ENCODE data around the gene PIK3AP1.

Gene PIK3AP1

DNA sequence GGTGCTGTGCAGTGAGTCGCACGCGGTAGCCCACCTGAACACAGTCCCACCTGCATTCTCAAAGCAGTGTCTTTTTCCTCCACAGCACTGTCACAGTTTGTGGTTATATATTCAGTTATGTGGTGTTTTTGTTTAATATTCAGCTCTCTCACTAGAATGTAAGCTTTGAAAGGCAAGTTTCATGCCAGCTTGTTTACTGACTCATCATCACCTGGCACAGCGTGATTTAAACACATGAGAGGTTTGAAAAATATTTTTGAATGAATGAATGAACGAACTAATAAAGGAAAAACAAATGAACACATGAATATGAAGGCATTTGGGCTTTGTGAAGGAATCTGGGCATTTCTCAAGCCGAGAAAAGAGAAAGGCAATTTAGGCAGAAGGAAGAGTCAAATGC lies 81.6 kb downstream of the PIK3AP1 start:
- DNase-seq, result no peak

DNA sequence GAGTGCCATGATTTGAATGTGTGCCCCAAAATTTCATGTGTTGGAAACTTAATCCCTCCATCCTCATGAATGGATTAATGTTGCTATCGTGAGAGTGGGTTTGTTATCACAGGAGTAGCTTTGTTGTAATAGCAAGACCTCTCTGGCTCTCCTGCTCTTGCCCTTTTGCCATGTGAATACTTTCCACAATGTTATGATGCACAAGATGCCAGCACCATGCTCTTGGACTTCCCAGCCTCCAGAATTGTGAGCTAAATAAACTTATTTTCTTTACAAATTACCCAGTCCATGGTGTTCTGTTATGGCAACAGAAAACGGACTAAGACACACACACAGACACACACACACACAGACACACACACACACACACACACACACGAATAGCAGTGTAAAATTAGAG lies 82.2 kb downstream of the PIK3AP1 start:
- DNase-seq, result no peak

DNA sequence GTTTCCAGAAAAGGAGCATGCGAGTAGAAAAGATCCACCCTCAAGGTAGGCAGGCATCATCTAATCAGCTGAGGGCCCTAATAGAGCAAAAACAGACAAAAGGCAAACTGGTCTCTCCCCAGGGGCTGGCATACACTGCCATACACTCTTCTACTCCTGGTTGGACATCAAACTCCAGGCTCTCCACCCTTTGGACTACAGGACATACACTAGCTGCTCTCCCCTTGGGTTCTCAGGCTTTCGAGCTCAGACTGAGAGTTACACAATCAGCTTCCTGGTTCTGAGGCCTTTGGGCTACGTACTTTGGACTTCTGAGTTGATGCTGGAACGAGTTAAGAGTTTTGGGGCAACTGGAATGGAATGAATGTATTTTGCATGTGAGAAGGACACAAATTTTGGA lies 82.6 kb downstream of the PIK3AP1 start:
- DNase-seq, result no peak

DNA sequence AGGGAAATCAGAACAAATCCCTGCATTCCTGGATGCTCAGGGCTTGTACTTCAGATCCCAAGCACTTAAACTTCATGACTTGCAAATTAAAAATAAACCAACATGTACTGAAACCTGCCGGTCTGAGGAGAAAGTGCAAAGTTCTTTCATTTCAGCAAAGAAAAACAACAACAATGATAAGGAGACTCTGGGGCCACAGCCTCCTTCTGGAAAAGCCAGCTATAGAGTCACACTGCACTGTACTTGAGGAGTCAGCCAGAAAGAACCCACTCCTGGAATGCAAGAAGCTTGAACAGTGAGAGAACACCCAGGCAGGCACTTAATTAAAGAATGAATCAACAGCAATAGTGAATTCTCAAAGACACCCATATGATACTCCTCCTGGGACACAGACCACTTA lies 83.8 kb downstream of the PIK3AP1 start:
- DNase-seq, result no peak

DNA sequence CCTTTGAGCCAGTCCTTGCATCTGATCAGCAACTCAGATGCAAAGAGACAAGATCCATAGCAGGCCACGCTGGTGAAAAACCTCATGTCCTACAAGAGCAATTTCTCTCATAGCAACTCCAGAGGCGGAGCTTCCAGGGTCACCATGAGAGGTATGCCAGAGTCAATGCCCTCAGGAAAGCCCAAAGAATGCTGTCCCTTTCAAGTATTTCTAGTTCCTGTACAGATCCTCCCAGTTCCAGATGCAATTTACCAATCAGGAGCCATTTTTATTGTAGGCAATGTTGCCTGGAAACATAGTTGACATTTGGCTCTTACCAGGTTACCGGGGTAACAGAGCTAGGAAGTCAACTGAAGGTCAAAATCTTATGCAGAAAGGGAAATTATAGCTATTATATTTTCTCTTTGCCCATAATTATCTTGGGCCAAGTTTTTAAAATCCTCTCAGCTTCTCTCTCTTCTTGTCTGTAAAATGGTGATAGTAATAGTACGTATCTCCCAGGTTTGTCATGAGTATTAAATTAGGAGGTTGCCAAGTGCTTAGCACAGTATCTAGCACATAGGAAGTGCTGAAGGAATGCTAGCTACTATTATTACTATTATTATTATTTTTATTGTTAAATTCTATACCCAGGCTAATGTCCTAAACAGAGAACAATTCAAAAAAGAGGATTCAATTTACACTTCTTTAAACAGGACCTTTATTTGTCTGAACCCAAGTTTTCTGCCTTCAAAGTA lies 87.2 kb downstream of the PIK3AP1 start:
- DNase-seq, result no peak

DNA sequence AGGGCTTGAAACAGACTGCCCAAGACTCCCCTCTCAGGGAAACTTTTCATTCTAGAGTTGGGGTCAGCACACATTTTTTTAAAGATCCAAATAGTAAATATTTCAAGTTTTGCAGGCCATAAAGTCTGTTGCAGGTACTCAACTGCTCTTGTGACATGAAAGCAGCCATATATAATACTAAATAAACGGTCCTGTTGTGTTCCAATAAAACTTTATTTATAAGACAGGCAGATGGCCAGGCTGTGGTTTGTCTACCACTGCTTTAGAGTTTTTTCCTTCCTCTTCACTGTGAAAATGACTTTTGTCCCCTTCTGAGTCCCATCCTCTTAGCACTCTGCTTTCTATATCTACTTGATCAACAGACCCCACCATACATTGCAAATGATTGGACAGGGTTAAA lies 93.0 kb downstream of the PIK3AP1 start:
- no peak for DNase-seq

DNA sequence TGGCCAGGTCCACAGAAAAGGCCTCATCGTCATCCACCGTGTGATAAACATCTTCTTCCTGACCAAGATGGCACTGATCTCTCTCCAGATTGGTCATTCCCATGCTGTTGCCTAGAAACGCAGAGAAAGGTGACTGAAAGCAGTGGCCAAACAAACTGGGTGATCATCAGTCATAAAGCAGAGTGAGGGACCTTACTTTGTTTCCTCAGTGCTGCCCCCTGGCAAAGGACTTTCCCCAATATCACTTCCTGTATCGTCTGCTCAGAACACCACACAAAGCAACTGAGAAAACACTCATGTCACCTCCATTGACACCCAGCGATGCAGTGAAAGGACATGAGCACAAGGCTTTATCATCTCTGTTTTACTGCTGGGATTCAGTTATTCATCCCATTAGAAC lies 93.5 kb downstream of the PIK3AP1 start:
- no peak for DNase-seq

DNA sequence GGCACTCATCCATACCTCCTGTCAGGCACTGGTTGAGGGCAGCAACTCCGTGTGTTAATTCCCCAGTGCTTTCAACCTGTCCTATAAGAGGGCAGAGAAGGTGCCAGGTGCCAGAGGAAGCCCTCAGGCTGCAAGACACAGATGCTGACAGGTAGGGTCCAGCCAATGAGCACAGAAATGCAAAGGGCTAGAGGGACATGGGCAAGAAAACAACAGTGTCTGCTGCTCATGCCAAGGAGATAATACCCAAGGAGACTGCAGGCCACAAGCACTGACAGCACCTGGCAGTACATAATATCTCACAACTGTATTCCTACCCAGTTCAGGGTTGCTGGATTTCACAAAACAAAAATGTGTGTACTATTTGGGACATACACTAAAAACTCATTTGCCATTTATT lies 95.1 kb downstream of the PIK3AP1 start:
- no peak for DNase-seq

DNA sequence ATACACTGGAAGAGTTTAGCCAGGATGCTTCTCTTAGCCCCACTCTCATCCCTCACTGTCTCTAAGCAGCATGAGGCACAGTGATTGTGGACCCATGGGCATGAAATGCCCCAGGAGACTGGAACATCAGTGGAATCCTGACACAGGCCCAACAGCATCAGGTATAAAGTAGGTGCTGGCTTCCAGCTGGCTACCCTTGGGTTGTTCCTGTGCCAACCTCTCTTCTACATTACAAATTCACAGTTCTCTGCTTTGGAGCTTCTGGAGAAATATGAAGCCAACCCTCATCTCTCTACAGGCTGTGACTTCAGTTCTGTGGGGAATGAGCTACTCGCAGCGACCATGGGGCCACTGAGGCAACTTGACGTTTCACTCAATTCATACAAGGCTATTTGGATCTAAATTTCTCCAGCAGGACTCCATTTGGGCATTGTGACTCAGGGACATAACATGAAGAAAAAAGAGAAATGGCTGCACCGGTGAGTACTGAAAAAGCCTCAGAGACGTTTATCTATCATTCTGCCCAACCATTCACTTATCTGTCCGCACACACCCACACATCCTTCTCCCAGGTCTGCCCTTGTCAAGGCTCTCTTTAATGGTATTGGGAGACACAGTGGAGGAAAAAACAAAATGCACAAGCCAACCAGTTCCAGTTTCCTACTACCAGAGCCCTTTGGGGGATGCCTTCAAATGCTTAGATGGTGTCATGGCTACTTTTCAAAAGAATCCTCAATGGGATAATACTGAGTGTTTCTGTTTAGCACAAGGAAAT lies 98.1 kb downstream of the PIK3AP1 start:
- no peak for DNase-seq

DNA sequence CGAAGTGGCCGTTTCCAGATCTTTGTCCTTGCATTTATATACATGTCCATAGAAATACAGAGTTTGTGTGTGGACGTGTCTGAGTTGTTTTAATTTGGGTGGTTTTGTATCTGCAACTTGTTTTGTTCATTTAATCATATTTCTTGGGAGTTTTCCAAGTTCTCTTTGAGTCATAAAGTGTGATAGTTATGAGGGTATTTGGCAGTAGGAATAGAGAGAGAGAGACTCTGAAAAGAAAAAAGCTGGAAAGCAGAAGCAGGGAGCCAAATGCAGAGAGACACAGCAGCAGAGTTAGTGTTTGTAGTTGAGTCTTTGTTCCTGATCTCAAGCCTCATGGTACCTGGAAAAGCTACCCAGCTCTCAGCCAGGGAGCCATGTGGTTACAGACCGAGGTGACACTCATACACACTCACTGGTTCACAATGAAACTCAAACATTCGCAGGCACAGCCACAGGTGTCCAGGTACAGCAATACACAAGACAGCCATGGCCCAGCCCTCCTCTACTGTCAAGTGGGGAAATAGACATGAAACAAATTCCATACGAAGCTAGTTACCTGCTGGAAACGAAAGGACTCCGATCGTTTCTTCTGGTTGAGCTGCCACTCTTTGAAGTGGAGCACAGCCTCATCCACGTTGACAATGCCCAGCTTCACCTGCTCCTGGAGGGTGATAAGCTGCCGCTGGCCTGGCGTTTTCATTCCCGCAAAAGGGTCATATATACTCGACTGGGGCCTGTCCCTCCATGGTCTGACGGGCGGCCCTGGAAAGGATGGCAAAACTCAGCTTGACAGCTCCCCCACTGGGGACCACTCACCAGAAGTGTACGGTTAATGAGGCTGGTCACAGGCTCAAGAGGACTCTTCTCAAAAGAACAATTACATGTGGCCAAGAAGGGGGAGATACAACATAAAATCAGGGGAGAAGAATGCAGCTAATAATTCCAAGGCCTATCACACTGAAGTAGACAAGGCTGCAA lies 100.2 kb downstream of the PIK3AP1 start:
- no peak for DNase-seq

DNA sequence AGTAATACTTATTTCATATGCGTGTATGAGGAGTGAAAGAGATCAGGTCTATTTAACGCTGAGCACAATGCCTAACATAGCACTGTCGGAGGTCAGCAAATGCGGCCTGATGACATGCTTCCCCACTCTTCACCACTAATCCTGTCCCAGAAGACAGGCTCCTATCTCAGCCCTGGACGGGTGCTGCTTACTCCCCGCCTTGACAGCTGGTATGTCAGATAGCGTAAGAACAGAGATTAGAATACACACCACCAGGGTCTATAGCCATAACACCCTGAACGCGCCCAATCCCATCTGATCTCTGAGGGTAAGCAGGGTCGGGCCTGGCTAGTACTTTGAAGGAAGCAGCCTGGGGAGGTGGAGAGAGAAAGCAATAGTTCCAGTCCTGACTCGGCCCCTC lies 101.2 kb downstream of the PIK3AP1 start:
- no peak for DNase-seq

DNA sequence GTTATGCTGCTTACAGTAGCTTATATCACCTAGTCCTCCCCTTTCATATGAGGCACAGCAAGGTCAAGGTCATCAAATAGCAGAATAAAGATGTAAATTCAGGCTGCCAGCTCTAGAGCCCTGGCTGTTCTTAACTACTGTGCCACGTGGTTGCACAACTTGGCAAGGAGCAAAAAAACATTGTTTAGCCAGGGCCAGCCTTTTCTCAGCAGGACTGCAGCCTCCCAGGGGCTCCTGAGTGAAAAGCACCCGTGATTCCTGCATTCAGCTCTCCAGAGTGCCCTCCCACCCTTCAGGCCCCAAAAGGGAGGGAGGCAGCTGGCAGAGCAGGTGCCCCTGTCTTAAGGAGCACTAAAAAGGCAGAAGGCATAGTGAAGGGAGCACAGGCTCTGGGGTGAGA lies 101.7 kb downstream of the PIK3AP1 start:
- no peak for DNase-seq

DNA sequence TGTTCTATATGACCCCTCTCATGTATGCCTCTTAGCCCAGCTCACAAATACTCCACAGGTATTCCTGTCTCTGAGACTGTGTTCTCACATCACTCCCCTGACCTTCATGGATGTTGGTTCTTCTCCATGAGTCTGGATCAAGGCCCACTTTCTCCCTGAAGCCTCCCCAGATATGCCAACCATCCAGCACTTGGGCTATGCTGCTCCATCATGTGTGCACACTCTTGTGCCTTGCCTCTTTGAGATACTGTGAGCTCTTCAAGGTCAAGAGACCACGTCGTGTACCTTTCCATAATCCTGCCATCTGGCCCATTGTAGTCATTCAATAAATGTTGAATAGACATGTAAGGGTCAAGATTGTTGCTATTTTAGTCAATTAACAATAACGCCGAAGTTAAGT lies 103.4 kb downstream of the PIK3AP1 start:
- no peak for DNase-seq

DNA sequence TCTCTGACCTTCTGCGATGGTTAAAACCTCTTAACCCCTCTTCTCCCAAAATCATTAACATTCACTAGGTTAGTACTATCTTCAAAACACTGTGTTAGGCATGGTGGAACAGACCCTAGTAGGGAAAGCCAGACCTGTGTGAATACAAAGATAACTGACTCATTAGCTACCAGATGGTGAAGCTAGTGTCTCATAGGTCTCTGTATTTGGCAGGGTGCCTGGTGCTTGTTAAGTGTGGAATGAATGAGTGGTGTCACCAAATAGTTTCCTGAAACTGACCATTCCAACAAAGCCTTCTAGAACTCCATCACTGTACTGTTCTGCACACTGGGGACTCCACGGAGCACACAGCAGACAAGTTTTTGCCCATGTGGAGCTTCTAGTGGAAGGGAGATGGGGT lies 105.8 kb downstream of the PIK3AP1 start:
- DNase-seq, result no peak

DNA sequence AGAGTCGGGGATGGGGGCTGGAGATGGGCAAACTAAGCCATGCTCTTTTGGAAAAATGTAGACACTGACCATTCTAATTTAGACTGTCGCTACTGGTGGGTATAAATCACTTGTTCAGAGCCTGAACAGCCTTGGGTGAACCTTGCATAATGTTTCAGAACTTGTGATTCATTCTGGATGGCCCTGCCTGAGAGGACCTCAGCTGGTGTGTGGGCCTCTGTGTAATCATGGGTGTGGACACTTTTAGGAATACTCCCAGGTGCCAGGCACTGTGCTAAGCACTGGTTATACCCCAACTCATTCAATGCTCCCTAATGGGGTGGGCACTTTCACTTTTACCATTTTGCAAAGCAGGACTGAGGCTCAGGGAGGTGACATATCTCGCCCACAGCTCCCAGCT lies 106.7 kb downstream of the PIK3AP1 start:
- no peak for DNase-seq

DNA sequence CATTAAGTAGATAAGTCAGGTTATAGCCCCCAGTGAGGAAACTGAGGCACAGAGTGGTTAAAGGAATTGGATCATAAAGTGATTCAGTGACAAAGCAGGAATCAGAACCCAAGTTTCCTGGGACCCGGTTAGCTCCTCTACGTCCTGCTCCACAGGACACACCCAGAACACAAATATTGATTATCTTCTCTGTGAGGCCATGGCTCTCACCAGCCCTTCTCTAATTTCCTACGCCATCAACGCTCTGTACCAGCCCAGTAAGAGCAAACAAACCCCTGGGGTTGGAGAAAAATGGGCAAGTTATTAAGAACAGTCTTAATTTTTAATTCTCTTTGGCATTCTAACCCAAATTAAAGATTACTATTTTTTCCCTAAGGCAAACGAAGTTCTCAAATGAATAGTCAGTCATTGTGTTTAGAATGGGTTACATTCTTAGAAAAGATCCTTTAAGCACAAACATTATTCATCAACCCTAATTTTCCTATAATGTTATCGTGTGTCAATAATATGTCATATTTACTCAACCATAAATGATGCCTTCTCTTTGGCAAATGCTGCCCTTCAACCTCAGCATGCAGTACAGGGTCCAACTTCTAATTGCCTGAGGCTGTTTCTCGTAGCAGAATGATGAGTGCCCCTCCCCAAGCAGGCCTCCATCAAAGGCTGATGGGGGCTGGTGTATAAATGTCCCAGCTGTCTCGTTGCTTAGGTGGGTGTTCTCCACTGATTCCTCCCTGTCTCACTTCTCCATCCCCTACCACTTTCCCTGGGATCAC lies 108.1 kb downstream of the PIK3AP1 start:
- no peak for DNase-seq

DNA sequence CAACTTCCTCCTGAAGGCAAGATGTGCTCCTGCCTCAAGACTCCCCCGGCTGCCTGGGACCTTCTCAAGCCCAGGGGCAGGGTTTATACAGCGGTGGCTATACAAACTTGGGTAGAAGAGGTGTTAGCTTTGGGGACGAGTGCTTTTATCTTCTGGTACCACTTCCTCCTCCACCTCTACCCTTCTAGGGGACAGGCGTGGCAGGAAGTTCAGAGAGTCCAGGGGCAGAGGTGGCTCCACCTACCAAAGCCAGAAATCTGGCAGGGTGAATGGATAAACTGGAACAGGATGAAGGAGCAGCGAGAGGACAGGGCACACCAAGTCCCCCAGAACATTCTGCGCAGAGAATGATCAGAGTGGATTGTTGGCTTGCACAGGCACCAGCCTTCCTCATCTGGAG lies 109.5 kb downstream of the PIK3AP1 start:
- DNase-seq, result no peak

DNA sequence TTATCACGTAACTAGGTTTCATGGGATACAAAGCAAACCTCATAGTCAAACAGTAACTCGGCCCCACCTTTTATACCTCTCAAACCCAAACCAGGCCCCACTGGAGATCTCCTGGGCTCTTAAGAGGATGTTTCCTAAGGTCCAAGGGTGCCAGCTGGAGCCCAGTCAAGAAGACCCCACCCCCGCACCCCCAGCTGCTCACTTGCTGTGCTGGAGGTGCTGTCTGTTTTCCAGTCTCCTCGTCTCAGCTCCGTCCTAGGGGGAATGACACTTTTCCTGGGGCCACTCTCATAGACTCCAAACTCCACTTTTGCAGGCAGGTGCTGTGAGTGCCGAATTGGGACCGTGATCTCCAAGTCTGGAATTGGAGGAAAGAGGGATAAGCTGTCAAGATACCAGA lies 110.8 kb downstream of the PIK3AP1 start:
- no peak for DNase-seq

DNA sequence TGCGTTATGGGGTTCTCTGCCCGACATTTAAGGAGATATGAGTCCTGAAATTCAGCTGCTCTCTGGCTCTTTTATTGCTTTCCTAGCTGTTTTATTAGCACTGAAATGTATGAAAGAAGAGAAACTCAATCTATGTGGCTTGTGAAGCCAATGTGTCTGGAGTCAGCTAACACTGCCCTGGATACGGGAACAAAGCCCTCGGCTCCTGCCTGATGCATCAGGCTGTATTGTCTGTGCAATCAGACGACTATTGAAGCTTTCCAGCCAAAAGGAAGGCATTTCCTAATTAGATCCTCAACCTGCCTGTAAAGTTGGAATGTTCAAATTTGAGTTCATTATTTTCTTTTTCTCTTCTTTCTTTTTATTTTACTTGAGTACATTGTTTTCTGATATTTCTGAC lies 111.5 kb downstream of the PIK3AP1 start:
- no peak for DNase-seq

DNA sequence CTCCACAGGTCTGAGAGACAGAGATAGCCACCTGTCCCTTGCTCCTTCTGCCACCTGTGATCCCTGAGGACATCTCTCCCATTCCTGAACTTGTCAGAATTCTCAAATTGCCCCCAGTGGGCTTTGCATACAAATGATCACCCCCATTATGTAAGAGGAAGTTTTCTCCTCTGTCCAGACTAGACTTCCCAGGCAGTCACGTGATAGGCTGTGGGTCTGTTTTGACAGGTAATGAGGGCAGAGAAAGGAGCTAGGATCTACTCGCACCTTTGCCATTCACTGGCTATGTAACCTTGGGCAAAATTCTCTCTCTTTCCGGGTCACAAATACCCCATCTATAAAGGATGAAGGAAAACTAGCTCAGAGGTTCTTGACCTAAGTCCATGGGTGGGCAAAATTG lies 112.1 kb downstream of the PIK3AP1 start:
- DNase-seq, result no peak

DNA sequence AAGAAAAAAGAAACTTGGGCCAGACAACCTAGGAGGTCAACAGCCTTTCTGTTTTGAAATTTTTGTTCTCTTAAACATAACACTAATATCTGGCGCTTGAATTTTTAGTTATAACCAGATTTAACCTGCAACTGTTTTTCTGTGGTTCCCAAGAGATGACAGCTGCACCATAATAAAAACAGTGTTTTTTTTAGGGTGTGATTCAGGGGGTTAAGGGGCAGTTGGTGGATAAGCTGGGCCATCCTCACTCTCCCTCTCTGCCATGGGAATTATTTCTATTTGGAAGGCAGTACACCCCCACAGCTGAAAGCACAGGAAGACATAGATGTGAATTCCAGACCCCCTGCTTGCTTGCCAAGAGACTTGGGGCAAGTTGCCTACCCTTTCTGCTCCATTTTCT lies 113.4 kb downstream of the PIK3AP1 start:
- DNase-seq, result no peak

DNA sequence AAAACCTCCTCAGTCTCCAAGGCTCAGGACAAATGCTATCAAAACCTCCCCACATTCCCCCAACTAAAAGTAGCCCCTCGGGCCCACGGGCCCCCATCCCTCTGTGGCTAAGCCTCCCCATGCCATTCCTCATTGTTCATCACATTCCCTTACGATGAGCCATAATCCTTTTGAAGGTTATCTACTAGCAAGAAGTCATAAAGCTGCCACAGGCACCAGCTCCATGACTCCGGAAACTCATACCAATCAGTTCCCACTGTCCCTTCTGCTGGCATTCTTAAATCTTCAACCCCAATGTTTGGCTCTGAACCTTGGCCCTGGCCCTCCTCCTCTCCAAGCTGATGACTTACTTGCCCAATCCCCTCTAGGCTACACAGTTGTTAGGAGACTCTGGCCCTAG lies 114.1 kb downstream of the PIK3AP1 start:
- DNase-seq, result no peak

DNA sequence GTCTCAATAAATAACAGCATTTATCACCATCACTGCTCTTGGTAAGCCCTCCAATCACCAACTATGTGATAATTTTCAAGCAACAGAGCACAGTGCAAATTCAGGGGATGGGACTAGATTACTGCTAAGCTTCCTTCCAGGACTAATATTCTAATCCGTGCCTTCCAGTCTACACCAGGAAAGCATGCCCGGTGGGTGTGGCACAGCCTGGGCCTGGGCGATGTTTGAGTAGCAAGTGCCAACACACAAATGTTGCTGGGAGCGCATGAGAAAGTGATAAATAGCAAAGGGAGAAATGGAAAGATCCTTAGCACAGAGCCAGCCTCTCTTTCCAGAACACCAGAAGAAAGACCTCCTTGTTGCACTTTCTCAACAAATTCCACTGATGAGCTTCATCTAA lies 120.0 kb downstream of the PIK3AP1 start:
- DNase-seq, result no peak

Data from stimulated activated CD4-positive, alpha-beta T cell treated with anti-CD3 and anti-CD28 coated beads, Interleukin-1b, Interleukin-23, amount 100 ng/mL, for 48 hours (primary cell).